Measurements from ENCODE around the gene C1R.
A peak's percentile ranks its signal among the peaks of the same experiment; 100 is the strongest.

C1R gene

DNA sequence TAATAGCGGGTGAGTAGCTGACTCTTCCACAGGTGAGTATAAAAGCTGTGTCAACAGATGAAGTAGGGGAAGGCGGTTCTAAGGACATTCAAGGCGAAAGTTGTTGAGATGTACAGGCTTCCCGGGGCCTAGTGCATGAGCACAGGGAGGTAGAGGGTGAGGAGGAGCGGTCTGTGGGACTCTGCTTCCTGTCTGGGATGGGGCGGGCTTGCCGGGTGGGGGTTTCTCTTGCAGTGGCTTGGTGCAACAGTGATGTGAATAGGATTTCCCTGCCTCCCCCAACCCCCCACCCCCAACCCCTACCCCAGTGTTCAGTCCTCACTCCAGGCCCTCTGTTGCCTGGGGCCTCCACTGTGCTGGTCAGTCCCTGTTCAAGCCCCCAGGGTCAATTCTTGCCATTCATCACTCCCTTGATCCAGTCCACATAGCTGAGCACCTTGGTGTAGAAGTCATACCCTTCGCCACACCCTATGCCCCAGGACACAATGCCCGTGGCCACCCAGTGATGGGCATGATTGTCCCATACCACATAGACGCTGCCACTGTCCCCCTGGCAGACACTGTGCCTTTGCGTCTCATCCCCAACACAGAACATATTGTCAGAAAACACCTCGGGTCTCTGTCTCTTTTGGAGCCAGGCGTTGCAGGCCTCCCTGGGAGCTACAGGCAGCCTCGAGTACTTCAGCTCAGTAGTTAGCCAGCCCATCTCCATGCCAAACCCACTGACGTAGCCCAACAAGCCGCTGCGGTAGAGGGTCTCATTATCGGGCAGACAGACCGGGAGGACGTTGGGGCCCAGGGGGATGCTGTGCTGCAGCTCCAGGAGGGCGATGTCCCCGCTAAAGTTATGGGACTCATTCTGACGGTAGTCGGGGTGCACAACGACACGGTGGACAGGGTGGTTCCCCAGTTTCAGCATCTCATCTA lies 4.0 kb upstream of the C1R start:
- DNase-seq = no peak

GRCh38 chr12:7093892-7094291 lies 1.6 kb upstream of the C1R start:
- DNase-seq = no peak

GRCh38 chr12:7093486-7093885 lies 1.2 kb upstream of the C1R start:
- DNase-seq = no peak

- DNase-seq = no peak
Observed at GRCh38 chr12:7092986-7093460, 778 bp upstream of the C1R start.

DNA sequence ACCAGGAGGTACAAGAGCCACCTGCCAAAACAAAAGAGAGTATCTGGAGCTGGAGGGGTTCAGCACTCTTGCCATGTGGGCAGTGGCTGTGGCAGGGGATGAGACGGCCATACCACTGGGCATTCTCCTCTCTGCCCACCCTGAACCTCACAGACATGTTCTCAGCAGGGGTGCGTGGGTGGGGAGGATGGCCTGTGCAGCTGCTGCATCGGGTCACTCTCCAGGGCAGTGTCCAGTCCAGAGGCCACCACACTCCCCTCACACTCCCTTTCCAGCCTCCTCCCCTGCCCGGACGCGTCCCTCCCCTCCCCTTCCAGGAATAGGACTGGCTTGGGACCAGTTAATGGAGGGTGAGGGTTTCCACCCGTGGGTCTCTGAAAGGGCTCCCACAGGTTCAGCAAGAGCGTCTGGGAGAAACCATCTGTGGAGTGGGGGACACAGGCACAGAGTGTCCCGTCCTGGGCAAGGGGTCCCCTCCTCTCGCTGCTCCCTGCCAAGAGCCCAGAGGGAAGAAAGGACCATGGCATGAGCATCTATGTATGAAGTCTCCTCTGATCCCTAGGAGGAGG lies 501 bp downstream of the C1R start:
- DNase-seq = no peak

DNA sequence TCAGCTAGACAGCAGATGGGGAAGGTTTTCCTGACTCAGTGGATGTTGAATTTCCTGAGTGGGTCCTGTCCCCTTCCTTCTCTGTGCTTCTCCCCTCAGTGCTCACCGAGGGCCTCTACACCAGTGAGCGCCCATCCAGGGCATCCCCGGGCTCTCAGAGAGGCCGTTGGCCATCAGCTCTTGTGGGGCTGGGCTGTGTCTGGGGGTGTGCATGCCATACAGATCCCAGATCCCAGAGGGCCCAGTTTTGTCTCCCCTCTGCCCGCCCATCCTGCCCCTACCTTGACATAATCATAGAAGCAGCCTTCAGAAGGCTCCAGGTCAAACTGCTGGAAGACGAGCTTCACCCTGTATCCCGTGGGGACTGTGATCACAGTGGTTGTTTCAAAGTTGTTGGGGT lies 1.1 kb downstream of the C1R start:
- no peak for DNase-seq

GRCh38 chr12:7090222-7090998 lies 1.8 kb downstream of the C1R start:
- DNase-seq = no peak

DNA sequence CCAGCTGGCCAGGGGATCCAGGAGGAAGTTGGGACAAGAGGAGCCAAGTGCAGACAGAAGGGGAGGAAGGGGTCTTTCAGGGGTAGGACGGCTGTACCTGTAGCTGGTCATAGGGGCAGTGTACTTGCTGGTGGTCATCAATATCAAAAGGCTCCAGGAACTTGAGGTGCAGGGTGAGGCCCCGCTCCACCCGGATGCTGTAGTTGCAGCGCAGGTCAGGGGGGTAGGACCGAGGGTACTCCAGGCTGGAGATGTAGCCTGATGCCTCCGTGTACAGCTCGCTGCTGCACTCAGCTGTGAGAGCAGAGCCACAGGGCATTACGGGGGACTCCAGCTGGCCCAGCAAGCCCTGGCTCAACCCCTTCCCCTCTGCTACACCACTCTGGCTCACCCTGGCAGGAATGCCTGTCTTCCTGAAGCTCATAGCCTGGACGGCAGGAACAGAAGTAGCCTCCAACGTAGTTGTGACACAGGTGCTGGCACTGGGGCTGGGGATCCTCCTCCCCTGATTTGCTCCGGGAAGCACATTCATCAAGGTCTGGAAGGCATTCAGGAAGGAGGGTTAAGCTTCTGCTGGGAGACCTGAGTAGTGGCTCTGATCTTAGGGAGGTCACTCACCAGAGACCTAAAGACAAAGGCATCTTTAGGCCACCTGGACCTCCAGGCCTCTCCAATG lies 2.9 kb downstream of the C1R start:
- DNase-seq = no peak

DNA sequence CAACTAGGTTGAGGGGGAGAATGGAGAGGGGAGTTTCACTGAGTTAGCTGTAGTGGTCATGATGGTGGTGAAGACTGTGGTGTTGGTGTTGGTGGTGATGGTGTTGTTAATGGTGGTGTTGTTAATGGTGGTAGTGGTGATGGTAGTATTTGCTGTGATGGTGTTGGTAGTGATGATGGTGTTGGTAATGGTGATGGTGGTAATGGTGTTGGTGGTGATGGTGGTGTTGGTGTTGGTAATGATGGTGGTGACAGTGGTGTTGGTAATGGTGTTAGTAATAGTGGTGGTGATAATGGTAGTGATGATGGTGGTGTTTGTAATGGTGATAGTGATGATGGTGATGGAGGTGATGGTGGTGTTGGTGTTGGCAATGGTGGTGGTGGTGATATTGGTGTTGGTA lies 9.1 kb downstream of the C1R start:
- no peak for DNase-seq

DNA sequence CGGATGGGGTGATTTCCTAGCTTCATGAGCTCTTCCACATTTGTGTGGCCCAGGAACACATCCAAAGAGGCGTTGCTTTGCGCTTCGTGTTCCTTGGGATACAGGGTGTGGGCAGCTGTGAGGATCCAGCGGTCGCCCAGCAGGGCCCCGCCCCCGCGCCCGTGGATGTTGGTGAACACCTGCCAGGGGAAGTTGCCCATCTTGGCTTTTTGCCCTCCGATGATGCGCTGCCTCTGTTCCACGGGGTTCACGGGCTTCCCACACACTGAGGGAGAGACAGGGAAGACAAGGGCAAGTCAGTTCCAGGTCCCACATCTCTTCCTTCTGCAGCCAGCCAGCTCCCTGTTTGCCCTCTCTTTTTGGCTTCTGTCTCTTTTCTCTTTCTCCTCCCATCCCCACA lies 11.2 kb downstream of the C1R start:
- DNase-seq = no peak

- DNase-seq = peak; percentile 62
Observed at GRCh38 chr12:7079826-7080125, 12.5 kb downstream of the C1R start.

GRCh38 chr12:7078163-7078562 lies 14.1 kb downstream of the C1R start:
- no peak for DNase-seq

- DNase-seq = no peak
Observed at GRCh38 chr12:7076493-7076892, 15.8 kb downstream of the C1R start.

GRCh38 chr12:7075939-7076338 lies 16.3 kb downstream of the C1R start:
- DNase-seq = no peak

GRCh38 chr12:7075518-7075917 lies 16.7 kb downstream of the C1R start:
- DNase-seq = no peak

GRCh38 chr12:7073946-7074345 lies 18.3 kb downstream of the C1R start:
- DNase-seq = no peak

- no peak for DNase-seq
Observed at GRCh38 chr12:7072554-7072953, 19.7 kb downstream of the C1R start.

DNA sequence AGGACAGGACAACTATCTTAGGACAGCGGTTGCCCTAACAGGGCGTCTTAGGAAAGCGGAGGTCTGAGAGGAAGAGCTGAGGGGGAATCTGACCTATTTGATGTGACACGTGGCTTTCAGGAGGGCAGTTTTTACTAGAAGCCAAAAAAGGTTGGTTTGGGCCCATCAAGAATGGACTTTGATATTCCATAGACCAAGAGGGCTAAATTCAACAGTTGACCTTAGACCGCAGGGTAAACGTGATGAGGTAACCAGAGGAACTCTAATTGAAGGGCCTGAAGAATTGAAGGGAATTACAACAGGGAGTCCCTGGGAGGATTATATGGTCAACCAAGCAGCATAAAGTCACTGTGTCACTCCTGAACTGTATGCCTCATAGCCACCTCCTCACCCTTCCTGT lies 20.2 kb downstream of the C1R start:
- no peak for DNase-seq

GRCh38 chr12:7069386-7069785 lies 22.9 kb downstream of the C1R start:
- no peak for DNase-seq

- DNase-seq = no peak
Observed at GRCh38 chr12:7068994-7069346, 23.3 kb downstream of the C1R start.

DNA sequence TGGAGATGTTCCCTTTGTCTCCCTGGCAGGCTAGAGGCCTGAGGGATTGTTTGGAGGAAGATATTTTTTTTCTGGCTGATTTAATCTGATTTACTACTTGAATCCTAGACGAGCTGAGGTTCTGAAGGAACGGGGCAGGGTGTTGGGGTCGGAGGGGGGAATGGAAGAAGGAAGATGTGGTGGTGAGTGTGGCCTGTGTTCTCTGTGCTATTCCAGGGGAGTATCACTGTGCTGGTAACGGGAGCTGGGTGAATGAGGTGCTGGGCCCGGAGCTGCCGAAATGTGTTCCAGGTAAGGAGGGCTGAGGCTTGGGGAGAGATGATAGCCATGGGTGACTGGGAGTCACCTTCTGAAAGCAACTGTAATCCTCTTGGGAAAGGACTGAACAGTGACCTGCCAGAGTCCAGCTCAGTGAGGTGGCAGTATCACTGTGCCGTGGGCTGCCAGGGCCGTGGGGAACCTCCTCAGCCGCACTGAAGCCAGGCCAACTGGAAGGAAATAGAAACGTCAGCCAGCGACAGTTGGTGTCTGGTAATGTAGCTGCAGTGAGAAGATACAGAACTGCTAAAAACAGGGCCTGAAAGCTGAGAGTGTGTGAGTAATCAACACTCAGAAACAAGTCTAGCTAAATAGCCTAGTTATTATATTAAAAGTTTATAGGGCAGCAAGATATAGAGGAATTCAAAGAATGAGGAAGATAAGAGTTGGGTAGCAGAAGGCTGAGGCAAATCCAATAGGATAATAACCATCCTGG lies 23.8 kb downstream of the C1R start:
- peak; percentile 76 for DNase-seq

GRCh38 chr12:7067096-7067495 lies 25.1 kb downstream of the C1R start:
- DNase-seq = no peak

- no peak for DNase-seq
Observed at GRCh38 chr12:7066596-7066995, 25.6 kb downstream of the C1R start.

Measured in NCI-H226 (cell line).